Measurements from ENCODE around the gene PSMA7. TPM values are rescaled to one million over a fixed set of nuclear protein-coding genes. Genes with fewer than 3 reads are reported as not detected.

Gene PSMA7
- total and polyA plus RNA-seq, 2 of the 8 experiments (the other 6 are each of a cell fraction or from before 2014, with no cell fraction given), result 361 to 648 TPM

- TF ChIP-seq POLR2A (IDR thresholded peaks at IDR 0.05; ENCODE audit: control extremely low read depth in 1 of 2, low read depth in 2 of 2, low read length in 2 of 2) (no peak), SIN3A (conservative IDR thresholded peaks at IDR 0.05 in 1 of 2, IDR thresholded peaks at IDR 0.05 in 1 of 2; ENCODE audit: low read depth in 1 of 2, low read length in 2 of 2) (no peak), ASH2L (IDR thresholded peaks at IDR 0.05; ENCODE audit: low read length) (no peak)
Measured at GRCh38 chr20:62087227-62087626, 56.0 kb downstream of the PSMA7 start (continued).

Other genes starting within 250 kb of the PSMA7 start
- gene TAF4, start 77.5 kb downstream of the PSMA7 start, total RNA-seq (2021; fragmentation: NEBNext Ultra II Directional; extraction: Animal tissue kit (Norgen Biotek cat#: 25700)), result 30.1 and 33.0 TPM in 2 replicates
- 16.0 and 25.8 TPM in 2 replicates for gene TAF4, start 77.5 kb downstream of the PSMA7 start, polyA plus RNA-seq (2011; rRNA removed)
- gene LSM14B, start 20.9 kb downstream of the PSMA7 start, total RNA-seq (2021; fragmentation: NEBNext Ultra II Directional; extraction: Animal tissue kit (Norgen Biotek cat#: 25700)), result 65.6 and 70.0 TPM in 2 replicates
- gene LSM14B, start 20.9 kb downstream of the PSMA7 start, polyA plus RNA-seq (2011; rRNA removed), result 58.3 and 93.9 TPM in 2 replicates
- 22.4 and 28.4 TPM in 2 replicates for gene SS18L1, start 375 bp upstream of the PSMA7 start, total RNA-seq (2021; fragmentation: NEBNext Ultra II Directional; extraction: Animal tissue kit (Norgen Biotek cat#: 25700))
- 29.7 and 36.6 TPM in 2 replicates for gene SS18L1, start 375 bp upstream of the PSMA7 start, polyA plus RNA-seq (2011; rRNA removed)
- gene MTG2, start 39.6 kb upstream of the PSMA7 start, total RNA-seq (2021; fragmentation: NEBNext Ultra II Directional; extraction: Animal tissue kit (Norgen Biotek cat#: 25700)), result 22.8 and 24.1 TPM in 2 replicates
- 14.4 and 24.7 TPM in 2 replicates for gene MTG2, start 39.6 kb upstream of the PSMA7 start, polyA plus RNA-seq (2011; rRNA removed)
- 4.4 and 4.5 TPM in 2 replicates for gene HRH3, start 76.9 kb upstream of the PSMA7 start, total RNA-seq (2021; fragmentation: NEBNext Ultra II Directional; extraction: Animal tissue kit (Norgen Biotek cat#: 25700))
- 2.0 and 3.1 TPM in 2 replicates for gene HRH3, start 76.9 kb upstream of the PSMA7 start, polyA plus RNA-seq (2011; rRNA removed)
- 42.4 and 42.6 TPM in 2 replicates for gene OSBPL2, start 95.1 kb upstream of the PSMA7 start, total RNA-seq (2021; fragmentation: NEBNext Ultra II Directional; extraction: Animal tissue kit (Norgen Biotek cat#: 25700))
- gene OSBPL2, start 95.1 kb upstream of the PSMA7 start, polyA plus RNA-seq (2011; rRNA removed), result 11.7 and 16.9 TPM in 2 replicates
- gene ADRM1, start 159.6 kb upstream of the PSMA7 start, total RNA-seq (2021; fragmentation: NEBNext Ultra II Directional; extraction: Animal tissue kit (Norgen Biotek cat#: 25700)), result 126 and 138 TPM in 2 replicates
- 214 and 260 TPM in 2 replicates for gene ADRM1, start 159.6 kb upstream of the PSMA7 start, polyA plus RNA-seq (2011; rRNA removed)
- 210 and 225 TPM in 2 replicates for gene LAMA5, start 223.9 kb upstream of the PSMA7 start, total RNA-seq (2021; fragmentation: NEBNext Ultra II Directional; extraction: Animal tissue kit (Norgen Biotek cat#: 25700))
- 34.4 and 90.7 TPM in 2 replicates for gene LAMA5, start 223.9 kb upstream of the PSMA7 start, polyA plus RNA-seq (2011; rRNA removed)
- gene RPS21, start 243.7 kb upstream of the PSMA7 start, total RNA-seq (2021; fragmentation: NEBNext Ultra II Directional; extraction: Animal tissue kit (Norgen Biotek cat#: 25700)), result 1,787 and 1,829 TPM in 2 replicates
- gene RPS21, start 243.7 kb upstream of the PSMA7 start, polyA plus RNA-seq (2011; rRNA removed), result 7,219 and 8,331 TPM in 2 replicates